Spleen (tissue), 11 donors: Measurements from ENCODE around the gene MESP2. TPM values are rescaled to one million over a fixed set of nuclear protein-coding genes. Genes with fewer than 3 reads are reported as not detected.

Experiments used
- DNase-seq: peaks from one replicate; pipeline ENCODE4 v3.0.0-alpha.2; 2020
- H3K27ac ChIP-seq, 8 donors: fragments of 200-600 bp; sonication (generic) in 7 of 8; 1 replicate in 4 of 8; 2 replicates in 4 of 8; pipeline versions ENCODE4 v1.5.0 to v1.8.0; 2016 to 2021; ENCODE audit warnings: inconsistent platforms in 4 of 8, mild to moderate bottlenecking in 4 of 8, moderate library complexity in 1 of 8
- H3K27me3 ChIP-seq, 7 donors: fragments of 200-600 bp; sonication (generic) in 6 of 7; replicated peaks in 1 of 7; 1 replicate in 4 of 7; 2 replicates in 3 of 7; pipeline versions ENCODE4 v1.5.0 to v1.8.0; 2016 to 2021; ENCODE audit warnings: inconsistent platforms in 3 of 7, mild to moderate bottlenecking in 1 of 7
- H3K36me3 ChIP-seq, 6 donors: fragments of 200-600 bp; sonication (generic) in 5 of 6; 1 replicate in 4 of 6; 2 replicates in 2 of 6; pipeline versions ENCODE4 v1.5.0 to v1.8.0; 2016 to 2021; ENCODE audit warnings: inconsistent platforms in 2 of 6
- H3K4me1 ChIP-seq, 6 donors: fragments of 200-600 bp; sonication (generic) in 5 of 6; 1 replicate in 3 of 6; 2 replicates in 3 of 6; pipeline versions ENCODE4 v1.5.0 to v1.8.0; 2016 to 2021; ENCODE audit warnings: inconsistent platforms in 3 of 6
- H3K4me3 ChIP-seq, 8 donors: fragments of 200-600 bp; sonication (generic) in 7 of 8; 1 replicate in 4 of 8; 2 replicates in 4 of 8; pipeline versions ENCODE4 v1.5.0 to v1.8.0; 2016 to 2021; ENCODE audit warnings: inconsistent platforms in 4 of 8, mild to moderate bottlenecking in 4 of 8, moderate library complexity in 2 of 8
- H3K9me3 ChIP-seq, 8 donors: fragments of 200-600 bp; sonication (generic) in 7 of 8; 1 replicate in 4 of 8; 2 replicates in 4 of 8; pipeline versions ENCODE4 v1.5.0 to v1.8.0; 2016 to 2021; ENCODE audit warnings: inconsistent platforms in 4 of 8
- POLR2A ChIP-seq, 3 donors: fragments of 450-650 bp; IDR thresholded peaks; one replicate each; pipeline ENCODE4 v1.5.1; 2017; ENCODE audit warnings: antibody characterized with exemption in 3 of 3, mild to moderate bottlenecking in 1 of 3
- POLR2AphosphoS5 ChIP-seq, 3 donors: sonication (generic); formaldehyde crosslinking; IDR thresholded peaks; one replicate each; pipeline ENCODE4 v1.5.1; 2017; ENCODE audit warnings: antibody characterized with exemption in 3 of 3
- WGBS, 5 donors: extraction: QIAGEN DNeasy Blood & Tissue Kit in 3 of 5; methylation state at CpG; one replicate each; pipeline versions ENCODE4 v1.1.5 to v1.1.7; 2013 to 2018; 5-methylcytosine and 5-hydroxymethylcytosine counted together
- intact Hi-C: fragments of 100-400 bp; cut with DNase I; formaldehyde crosslinking; loops from one replicate; pipeline ENCODE4 v1.15.0; 2023; ENCODE audit warnings: low total_unique reads
- polyA plus RNA-seq, 3 donors: library from polyadenylated mRNA; stranded (reverse); fragments of 200-250 nt; gene quantifications; one replicate each; pipeline ENCODE4 v1.2.1, GENCODE V29; 2013
- total RNA-seq, 7 donors: library from RNA; depleted of rRNA in 3 of 7; stranded (reverse); fragments of >200 nt in 3 of 7; fragmentation: NEBNext Ultra II Directional in 4 of 7; extraction: Animal tissue kit (Norgen Biotek cat#: 25700) in 4 of 7; gene quantifications; one replicate each; pipeline versions ENCODE4 v1.1.0 to v1.2.1, GENCODE V29; 2016 to 2021
- TF ChIP-seq, protein P1 (sequence below), 11 experiments: fragments of 200-600 bp in 7 of 11; fragments of 450-650 bp in 4 of 11; sonication (generic) in 4 of 11; IDR thresholded peaks in 8 of 11; conservative IDR thresholded peaks in 3 of 11; 1 replicate in 7 of 11; 2 replicates in 4 of 11; pipeline versions ENCODE4 v1.4.0 to v1.8.0; 2016 to 2021; ENCODE audit warnings: antibody characterized with exemption in 11 of 11, inconsistent platforms in 4 of 11, mild to moderate bottlenecking in 1 of 11
- donor health status: healthy with polysubstance abuse.
- donor health status: DM: no; HTN: no; CAD: no; lungs with moderate emphysema.
- donor health status: DM: no; HTN: no; CAD: no.
- donor health status: Bipolar disorder and iron deficiency.
- donor health status: healthy.
- donor health status: DM: no; HTN: no; CAD: no.
- donor health status: DM: yes; HTN: yes; CAD: no.

The MESP2 gene
- total and polyA plus RNA-seq, 10 donors: 0.05 TPM; not detected in 9

- no peaks in the 10 kb centered on the region for H3K36me3 ChIP-seq
- intact Hi-C loops: no loop called here
- no peaks in the 10 kb centered on the region for H3K9me3 ChIP-seq
- H3K27me3 ChIP-seq: peaks cover 0 to 23% (median 7%) of the 10 kb centered on the region in 7 donors
- DNase-seq: no peak
- TF ChIP-seq, protein P1, sequence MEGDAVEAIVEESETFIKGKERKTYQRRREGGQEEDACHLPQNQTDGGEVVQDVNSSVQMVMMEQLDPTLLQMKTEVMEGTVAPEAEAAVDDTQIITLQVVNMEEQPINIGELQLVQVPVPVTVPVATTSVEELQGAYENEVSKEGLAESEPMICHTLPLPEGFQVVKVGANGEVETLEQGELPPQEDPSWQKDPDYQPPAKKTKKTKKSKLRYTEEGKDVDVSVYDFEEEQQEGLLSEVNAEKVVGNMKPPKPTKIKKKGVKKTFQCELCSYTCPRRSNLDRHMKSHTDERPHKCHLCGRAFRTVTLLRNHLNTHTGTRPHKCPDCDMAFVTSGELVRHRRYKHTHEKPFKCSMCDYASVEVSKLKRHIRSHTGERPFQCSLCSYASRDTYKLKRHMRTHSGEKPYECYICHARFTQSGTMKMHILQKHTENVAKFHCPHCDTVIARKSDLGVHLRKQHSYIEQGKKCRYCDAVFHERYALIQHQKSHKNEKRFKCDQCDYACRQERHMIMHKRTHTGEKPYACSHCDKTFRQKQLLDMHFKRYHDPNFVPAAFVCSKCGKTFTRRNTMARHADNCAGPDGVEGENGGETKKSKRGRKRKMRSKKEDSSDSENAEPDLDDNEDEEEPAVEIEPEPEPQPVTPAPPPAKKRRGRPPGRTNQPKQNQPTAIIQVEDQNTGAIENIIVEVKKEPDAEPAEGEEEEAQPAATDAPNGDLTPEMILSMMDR (IDR thresholded peaks at IDR 0.05 in 8 of 11, conservative IDR thresholded peaks at IDR 0.05 in 3 of 11): no peak
- TF ChIP-seq POLR2AphosphoS5 (IDR thresholded peaks at IDR 0.05) (no peak), POLR2A (IDR thresholded peaks at IDR 0.05) (no peak)
- H3K4me3 ChIP-seq: no peak overlapping the region
- H3K27ac ChIP-seq: no peak overlapping the region
- WGBS, 5 donors: 71 to 79% (median 76%) methylated on average over 8 of the region's 8 CpGs
- peaks cover 3 to 21% (median 16%) of the 10 kb centered on the region in 6 donors for H3K4me1 ChIP-seq
Measured at GRCh38 chr15:89754361-89755154, 21.6 kb upstream of the MESP2 start.

GRCh38 chr15:89755701-89756100 is 20.4 kb upstream of the MESP2 start:
- DNase-seq: no peak
- Histone ChIP-seq H3K36me3 (no peaks in the 10 kb centered on the region), H3K9me3 (no peaks in the 10 kb centered on the region), H3K4me3 (no peak overlapping the region), H3K27me3 (peaks cover 0 to 24% (median 0%) of the 10 kb centered on the region in 7 donors), H3K4me1 (peaks cover 0 to 19% (median 6%) of the 10 kb centered on the region in 6 donors), H3K27ac (no peak overlapping the region)
- intact Hi-C loops: no loop called here
- no peak for TF ChIP-seq POLR2AphosphoS5 (IDR thresholded peaks at IDR 0.05)
- WGBS, 5 donors: 86 to 96% (median 93%) methylated on average over 4 of the region's 4 CpGs

DNA sequence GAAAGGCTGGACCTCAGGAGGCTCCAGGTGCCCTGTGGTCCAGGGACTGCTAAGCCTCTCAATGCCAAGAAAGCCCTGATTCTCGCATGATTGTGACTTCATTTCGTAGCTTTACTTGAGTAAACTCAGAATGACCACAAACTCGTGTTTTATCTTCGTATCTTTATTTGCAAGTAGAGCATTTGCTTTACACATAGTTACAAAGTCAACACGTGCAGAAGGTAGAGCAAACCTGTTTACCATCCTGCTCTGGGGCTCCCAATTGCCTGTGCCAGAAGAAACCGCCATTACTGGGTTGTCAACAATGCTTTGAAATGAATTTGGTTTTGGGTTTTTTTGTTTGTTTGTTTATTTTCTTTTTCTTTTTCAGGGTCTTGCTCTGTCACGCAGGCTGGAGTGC is 19.2 kb upstream of the MESP2 start:
- intact Hi-C loops: no loop called here

DNA sequence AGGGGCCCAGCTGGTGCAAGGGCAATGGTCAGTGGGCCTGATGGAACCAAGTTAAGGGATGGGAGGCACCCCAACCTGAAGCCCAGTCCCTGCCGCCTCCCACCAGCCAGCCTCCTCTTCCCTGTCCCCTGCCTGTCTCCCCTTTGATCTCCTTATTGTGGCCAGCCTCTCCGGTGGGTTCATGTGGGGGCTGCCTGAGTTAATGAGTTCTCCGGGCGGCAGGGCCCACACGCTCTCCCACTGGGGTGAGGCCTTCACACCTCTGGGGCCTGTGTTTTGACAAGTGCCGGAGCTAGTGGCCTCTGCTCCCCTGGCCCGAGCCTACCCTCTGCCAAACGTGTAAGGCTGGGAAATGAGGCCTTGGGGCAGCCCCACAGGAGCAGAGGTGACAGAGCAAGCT is 17.8 kb upstream of the MESP2 start:
- peaks cover 0 to 13% (median 0%) of the 10 kb centered on the region in 6 donors for H3K4me1 ChIP-seq
- no peak overlapping the region for H3K4me3 ChIP-seq
- 85 to 91% (median 89%) methylated on average over 8 of the region's 8 CpGs for WGBS, 5 donors
- TF ChIP-seq POLR2AphosphoS5 (IDR thresholded peaks at IDR 0.05) (no peak), POLR2A (IDR thresholded peaks at IDR 0.05) (no peak)
- TF ChIP-seq, protein P1 (IDR thresholded peaks at IDR 0.05 in 8 of 11, conservative IDR thresholded peaks at IDR 0.05 in 3 of 11): no peak
- no peak for DNase-seq
- peaks cover 0 to 24% (median 0%) of the 10 kb centered on the region in 7 donors for H3K27me3 ChIP-seq
- H3K36me3 ChIP-seq: no peaks in the 10 kb centered on the region
- no peaks in the 10 kb centered on the region for H3K9me3 ChIP-seq
- intact Hi-C loops: no loop called here
- no peak overlapping the region for H3K27ac ChIP-seq

More for the DNA sequence above, 19.2 kb upstream of the MESP2 start:
- 67 to 78% (median 75%) methylated on average over 7 of the region's 7 CpGs for WGBS, 5 donors
- TF ChIP-seq POLR2A (IDR thresholded peaks at IDR 0.05) (no peak), POLR2AphosphoS5 (IDR thresholded peaks at IDR 0.05) (no peak)
- TF ChIP-seq, protein P1 (IDR thresholded peaks at IDR 0.05 in 8 of 11, conservative IDR thresholded peaks at IDR 0.05 in 3 of 11): no peak
- no peaks in the 10 kb centered on the region for H3K9me3 ChIP-seq
- no peak for DNase-seq
- H3K27me3 ChIP-seq: peaks cover 0 to 24% (median 0%) of the 10 kb centered on the region in 7 donors
- no peaks in the 10 kb centered on the region for H3K36me3 ChIP-seq
- peaks cover 0 to 13% (median 0%) of the 10 kb centered on the region in 6 donors for H3K4me1 ChIP-seq
- H3K4me3 ChIP-seq: no peak overlapping the region
- H3K27ac ChIP-seq: no peak overlapping the region
